H54 (cell line): ENCODE data around the gene NEK6.

Experiments used
- DNase-seq: peaks from one replicate; pipeline ENCODE4 v3.0.0; 2011; ENCODE audit warnings: low spot score, mixed read lengths; ENCODE audit not compliant: insufficient read length
- FAIRE-seq: peaks from 3 replicates; lab custom pipeline; 2011; peaks lifted over from hg19 to GRCh38; lab: Jason Lieb, UNC
- POLR2A ChIP-seq: IDR thresholded peaks from 2 replicates; pipeline ENCODE4 v1.6.1; 2011; ENCODE audit warnings: low read depth, mild to moderate bottlenecking, low read length

The NEK6 gene

GRCh38 chr9:124272118-124272517 lies 14.4 kb downstream of the NEK6 start:
- DNase-seq (no peak), FAIRE-seq (no peak)
- no peak for TF ChIP-seq POLR2A

GRCh38 chr9:124272979-124273378 lies 15.2 kb downstream of the NEK6 start:
- FAIRE-seq (no peak), DNase-seq (no peak)
- TF ChIP-seq POLR2A: no peak

DNA sequence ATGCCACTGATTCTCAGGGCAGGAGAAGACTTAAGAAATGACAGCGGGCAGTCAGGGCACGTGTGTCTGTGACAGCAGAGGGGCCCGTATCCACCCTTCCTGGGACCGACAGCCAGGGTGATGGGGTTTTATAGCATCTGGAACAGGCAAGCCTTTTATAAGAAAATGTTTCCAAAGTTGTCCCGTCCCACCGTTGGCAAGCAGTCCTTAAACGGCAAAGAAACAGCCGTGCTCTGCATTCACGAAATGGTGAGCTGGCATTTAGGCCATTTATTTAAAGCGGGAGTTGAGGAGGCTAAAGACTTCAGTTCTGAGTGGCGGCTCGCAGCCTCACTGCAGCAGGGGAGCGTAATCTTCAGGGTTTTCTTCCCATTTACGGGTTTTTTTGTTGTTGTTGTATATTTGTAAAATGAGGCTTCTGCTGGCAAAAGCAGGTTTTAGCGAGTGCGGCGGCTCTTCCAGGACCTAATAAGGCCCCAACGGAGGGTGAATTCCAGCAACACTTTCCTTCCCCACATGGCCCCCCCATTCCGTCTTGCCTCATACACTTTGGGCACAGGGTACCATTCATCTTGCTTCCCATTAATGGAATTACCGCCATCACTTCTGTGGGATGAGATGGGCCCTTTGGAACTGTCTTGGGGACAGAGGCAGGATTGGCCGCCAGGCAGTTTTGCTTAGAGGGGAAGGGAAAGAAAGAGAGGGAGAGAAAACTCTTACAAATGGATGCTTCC lies 15.8 kb downstream of the NEK6 start:
- no peak for TF ChIP-seq POLR2A
- FAIRE-seq (no peak), DNase-seq (no peak)

GRCh38 chr9:124274226-124274625 lies 16.5 kb downstream of the NEK6 start:
- DNase-seq: no peak
- no peak for FAIRE-seq
- TF ChIP-seq POLR2A: no peak

DNA sequence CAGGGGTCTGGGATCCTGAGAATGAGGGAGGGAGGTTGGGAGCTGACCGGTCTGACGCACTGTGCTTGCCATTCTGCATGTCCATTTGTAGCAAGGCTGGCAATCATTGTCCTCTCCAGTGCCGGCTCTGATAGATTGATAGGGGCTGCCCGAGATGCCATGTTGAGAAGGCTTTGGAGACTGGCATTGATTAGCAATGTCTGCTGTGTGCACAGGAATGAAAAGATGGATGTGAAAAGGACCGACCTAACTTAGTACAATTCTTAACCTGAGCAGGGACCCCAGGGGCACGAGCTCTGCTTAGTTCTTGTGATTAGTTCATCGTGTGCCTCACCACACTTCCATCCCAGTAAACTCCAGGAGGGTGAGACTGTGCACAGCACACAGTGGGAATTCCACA lies 17.0 kb downstream of the NEK6 start:
- DNase-seq (no peak), FAIRE-seq (no peak)
- TF ChIP-seq POLR2A: no peak

GRCh38 chr9:124277420-124277819 lies 19.7 kb downstream of the NEK6 start:
- TF ChIP-seq POLR2A: no peak
- no peak for DNase-seq
- FAIRE-seq: no peak

GRCh38 chr9:124278054-124278540 lies 20.3 kb downstream of the NEK6 start:
- TF ChIP-seq POLR2A: no peak
- FAIRE-seq: no peak
- no peak for DNase-seq

DNA sequence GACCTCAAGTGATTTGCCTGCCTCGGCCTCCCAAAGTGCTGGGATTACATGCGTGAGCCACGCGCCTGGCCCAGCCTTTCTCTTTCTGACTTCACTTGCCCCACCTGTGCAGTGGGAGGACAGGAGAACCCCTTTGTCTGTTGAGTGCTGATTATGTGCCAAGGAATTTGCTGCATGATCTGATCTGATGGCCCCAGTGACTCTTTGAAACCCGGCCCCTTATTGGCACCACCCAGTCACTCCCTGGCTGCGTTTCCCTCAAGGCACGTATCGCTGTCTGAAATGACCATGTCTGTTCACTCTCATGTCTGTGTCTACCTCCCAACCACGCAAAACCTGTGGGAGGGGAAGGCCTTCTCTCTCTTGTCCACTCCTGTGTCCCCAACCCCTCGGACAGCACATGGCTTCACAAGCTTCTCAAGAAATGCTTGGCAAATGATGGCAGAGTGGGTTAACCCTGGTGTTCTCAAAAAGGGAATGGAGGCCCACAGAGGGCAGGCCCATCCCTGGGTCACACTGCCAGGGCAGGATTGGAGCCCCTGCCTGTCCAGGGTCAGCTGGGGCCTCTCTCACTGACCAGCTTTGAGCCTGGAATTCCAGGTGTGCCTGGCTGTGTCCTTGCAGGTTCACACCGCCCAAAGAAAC lies 21.9 kb downstream of the NEK6 start:
- FAIRE-seq: no peak
- no peak for TF ChIP-seq POLR2A
- DNase-seq: no peak

- TF ChIP-seq POLR2A: no peak
- DNase-seq (no peak), FAIRE-seq (no peak)
Measured at GRCh38 chr9:124280176-124280691, 22.5 kb downstream of the NEK6 start.

DNA sequence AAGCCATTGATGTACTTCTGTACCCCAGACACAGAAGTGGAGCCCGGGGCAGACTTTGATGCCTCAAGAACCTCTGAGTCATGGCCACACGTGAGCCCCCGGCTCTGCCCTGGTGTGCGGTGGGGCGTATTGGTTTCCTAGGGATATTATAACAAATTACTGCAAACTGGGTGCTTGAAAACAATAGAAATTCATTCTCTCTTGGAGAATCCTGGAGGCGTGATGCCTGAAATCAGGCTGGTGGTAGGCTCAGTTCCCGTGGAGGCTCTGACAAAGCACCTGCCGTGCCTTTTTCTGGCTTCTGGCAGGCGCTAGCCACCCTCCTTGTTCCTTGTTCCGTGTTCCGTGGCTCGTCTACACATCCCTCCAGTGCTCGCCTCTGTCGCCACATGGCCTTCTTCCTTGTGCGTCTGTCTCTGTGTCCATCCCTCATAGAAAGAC lies 24.2 kb downstream of the NEK6 start:
- TF ChIP-seq POLR2A: no peak
- DNase-seq (no peak), FAIRE-seq (no peak)

DNA sequence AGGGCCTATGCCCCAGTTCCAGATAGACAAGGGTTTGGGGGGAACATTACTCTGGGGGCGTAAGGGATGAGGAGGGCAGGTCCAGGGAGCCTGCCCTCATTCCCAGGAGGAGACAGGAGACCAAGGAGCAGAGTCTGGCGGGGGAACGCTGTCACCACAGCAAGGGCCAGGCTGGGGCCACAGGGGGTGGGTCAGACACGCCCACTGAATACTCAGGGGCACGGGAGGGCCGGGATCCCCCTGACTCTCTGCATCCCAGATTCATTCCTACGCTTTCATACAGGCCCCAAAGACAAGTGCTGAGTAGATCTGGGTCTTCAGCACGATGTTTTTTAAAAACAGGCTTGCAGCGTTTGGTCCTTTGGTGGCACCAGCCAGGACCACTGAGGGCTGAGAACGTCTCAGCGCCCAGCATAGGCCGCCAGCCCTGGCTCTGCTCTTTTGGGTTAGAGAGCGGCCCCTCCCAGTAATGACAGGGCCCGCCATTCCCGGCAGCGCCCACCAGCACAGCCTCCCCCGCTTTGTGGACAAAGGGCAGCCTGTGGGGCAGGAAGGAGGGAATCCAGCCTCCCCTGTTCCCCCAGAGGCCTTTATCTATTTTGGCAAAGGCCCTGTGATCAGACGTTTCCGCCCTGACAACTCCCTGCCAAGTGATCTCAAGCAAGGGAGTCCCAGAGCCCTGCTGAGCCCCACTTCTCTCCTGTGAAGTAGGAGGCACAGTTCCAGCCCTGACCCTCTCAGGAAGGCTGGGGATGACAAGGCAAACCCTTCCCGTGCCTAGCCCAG lies 24.9 kb downstream of the NEK6 start:
- TF ChIP-seq POLR2A: no peak
- FAIRE-seq (no peak), DNase-seq (no peak)

- FAIRE-seq: no peak
- no peak for TF ChIP-seq POLR2A
- no peak for DNase-seq
Measured at GRCh38 chr9:124283228-124283814, 25.6 kb downstream of the NEK6 start.

DNA sequence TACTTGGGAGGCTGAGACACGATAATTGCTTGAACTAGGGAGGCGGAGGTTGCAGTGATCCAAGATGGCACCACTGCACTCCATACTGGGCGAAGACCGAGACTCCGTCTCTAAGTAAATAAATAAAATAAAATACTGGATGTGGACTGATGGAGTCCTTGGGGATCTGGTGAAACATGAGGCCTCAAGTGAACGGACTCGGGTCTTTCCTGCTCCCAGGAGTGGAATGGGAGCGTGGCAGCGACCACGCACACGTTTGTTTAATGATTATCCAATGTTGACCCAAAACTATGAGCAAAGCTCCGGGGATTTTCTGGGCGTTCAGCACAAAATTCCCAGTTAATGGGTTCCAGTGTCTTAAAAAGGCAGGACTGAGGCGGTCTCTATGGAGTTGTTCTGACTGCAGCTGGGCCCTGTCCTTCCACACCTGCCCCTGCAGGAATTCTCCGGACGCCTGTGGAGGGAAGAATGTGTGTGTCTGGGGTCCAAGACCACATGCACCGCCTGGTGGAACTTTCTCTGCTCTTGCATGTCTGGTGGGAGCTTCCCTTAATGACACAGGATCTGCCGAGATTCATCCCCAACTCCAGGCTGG lies 26.6 kb downstream of the NEK6 start:
- TF ChIP-seq POLR2A: no peak
- FAIRE-seq (no peak), DNase-seq (no peak)
